Stimulated activated CD4-positive, alpha-beta T cell treated with anti-CD3 and anti-CD28 coated beads, Interleukin-4, amount 100 ng/mL, for 48 hours (primary cell): ENCODE data around the gene NKX1-1.
"Not testable (repeated sequence)": the region's sequence is repeated elsewhere in the genome, so short reads cannot be mapped to it uniquely, and the experiment has no call there.

Experiments used
- DNase-seq, 2 donors: peaks; one replicate each; pipeline ENCODE4 v3.0.0-alpha.2; 2020; ENCODE audit warnings: low read depth in 2 of 2

The NKX1-1 gene

GRCh38 chr4:1406394-1406980 is at the start of gene NKX1-1:
Gene NKX1-1, minus strand, starts transcription at chr4:1406442. Its CDS starts 0 bp downstream, at chr4:1406442.
- DNase-seq: no peak

DNA sequence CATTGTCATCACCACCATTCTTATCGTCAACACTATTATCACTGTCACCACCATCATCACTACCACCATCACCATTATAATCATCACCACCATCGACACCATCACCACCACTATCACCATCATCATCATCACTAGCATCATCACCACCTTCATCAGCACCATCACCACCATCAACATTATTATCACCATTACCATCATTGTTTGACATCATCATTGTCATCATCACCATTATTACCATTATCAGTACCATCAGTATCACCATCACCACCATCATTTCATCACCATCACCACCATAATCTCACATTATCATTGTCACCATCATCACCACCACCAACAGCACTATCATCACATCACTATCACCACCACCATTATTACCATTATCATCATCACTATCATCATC is 47.5 kb upstream of the NKX1-1 start:
- DNase-seq: no peak

- no peak for DNase-seq
These were observed 46.3 kb upstream of the NKX1-1 start for GRCh38 chr4:1452431-1453051.

DNA sequence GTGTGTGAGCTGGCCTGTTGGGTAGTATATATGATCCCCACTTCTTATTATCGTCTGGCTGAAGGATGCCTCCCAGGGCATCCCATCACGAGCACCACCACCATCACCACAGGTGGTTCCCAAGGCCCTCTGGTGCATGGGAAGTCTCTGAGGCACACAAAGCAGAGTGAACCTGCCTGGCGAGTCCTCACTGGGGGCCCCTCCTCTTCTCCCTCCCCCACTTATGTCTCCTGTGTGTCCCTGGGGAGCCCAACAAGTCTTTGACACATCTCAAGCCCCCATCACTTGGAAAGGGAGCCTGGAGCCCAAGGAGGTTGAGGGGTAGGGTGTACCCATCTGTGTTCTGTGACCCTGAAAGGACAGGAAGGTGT is 45.5 kb upstream of the NKX1-1 start:
- DNase-seq: no peak

DNA sequence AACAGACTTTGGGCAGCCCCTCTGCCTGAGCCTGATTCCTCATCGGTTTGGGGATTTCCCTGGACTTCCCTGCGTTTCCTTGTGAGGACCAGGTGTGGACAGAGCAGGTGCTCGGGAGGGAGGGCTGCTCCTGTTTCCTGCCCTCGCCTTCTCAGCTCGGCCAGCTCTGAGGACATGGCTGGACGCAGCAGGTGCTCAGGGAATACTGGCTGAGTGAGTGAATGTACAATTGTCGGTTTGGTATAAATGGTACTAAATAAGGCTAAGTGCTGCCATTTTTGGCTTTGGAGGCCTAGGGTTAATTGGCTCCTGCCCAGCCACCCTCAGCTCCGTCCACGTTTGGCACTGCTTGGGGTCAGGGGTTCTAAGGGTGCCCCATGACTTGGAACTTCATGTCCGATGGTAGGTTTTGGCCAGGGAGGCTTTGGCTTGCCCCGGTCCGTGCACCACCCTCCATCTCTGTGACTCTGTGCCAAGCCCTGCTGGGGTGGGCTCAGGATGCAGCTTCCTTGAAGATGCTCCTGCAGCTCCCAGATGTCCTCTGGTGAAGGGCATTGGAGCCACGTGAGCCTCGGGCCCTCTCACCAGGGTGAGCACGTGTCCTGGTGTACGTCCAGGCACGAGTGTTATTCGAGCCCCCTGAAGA is 45.0 kb upstream of the NKX1-1 start:
- no peak for DNase-seq

- DNase-seq: no peak
These were observed 43.8 kb upstream of the NKX1-1 start for GRCh38 chr4:1449833-1450741.

DNA sequence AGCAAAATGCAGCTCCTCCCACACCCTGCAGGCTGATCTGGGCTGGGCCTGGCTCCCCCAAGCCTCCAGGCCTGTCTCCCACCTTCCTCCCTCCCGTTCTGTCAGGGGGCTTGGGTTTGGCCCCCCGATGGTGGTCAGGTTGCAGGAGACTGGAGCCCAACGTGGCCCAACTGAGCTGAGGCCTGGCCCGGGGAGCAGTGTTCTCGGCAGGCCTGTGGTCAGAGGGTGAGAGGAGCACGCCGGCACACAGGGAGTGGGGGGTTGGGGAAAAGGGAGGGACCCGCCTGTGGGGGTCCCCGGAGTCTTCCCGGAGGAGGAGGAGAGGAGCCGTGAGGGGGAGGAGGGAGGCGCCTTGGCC is 43.2 kb upstream of the NKX1-1 start:
- DNase-seq: no peak

DNA sequence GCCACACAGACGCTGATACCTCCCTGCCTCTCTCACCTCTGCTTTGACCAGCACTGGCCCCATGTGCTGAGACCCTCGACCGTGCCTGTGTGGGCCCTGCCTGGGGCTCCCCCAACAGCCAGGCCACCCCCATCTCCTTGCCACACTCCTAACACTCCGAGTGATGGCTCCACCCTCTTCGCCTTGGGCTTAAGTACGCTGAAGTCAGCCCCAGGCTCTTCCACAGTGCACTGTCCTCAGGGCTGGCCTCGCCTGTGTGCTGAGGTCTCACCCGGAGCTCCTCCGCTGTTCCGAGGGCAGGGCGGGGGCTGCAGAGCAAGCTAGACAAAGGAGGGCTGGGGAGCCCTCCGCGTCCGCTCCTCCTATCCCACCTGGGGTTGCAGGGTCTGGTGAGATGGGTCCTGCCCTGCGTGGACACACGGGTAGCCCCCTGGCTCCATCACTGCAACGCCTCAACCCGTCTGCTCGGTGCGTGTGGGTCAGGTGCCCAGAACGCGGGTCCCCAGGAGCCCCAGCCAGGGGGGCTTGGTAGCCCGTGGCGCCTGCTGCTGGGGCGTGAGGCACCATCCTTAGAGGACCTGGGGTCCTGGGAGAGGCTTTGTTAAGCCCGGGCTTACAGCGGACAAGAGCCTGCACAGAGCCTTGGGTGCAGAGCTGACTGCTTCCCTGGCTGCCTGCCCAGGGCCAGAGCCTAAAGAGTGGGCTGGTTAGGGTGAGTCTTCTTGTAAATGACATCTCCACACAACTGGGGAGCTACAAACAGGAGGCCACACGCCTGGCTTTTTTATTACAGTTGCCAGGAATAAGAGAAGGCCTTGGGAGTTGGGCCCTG is 42.6 kb upstream of the NKX1-1 start:
- no peak for DNase-seq

DNA sequence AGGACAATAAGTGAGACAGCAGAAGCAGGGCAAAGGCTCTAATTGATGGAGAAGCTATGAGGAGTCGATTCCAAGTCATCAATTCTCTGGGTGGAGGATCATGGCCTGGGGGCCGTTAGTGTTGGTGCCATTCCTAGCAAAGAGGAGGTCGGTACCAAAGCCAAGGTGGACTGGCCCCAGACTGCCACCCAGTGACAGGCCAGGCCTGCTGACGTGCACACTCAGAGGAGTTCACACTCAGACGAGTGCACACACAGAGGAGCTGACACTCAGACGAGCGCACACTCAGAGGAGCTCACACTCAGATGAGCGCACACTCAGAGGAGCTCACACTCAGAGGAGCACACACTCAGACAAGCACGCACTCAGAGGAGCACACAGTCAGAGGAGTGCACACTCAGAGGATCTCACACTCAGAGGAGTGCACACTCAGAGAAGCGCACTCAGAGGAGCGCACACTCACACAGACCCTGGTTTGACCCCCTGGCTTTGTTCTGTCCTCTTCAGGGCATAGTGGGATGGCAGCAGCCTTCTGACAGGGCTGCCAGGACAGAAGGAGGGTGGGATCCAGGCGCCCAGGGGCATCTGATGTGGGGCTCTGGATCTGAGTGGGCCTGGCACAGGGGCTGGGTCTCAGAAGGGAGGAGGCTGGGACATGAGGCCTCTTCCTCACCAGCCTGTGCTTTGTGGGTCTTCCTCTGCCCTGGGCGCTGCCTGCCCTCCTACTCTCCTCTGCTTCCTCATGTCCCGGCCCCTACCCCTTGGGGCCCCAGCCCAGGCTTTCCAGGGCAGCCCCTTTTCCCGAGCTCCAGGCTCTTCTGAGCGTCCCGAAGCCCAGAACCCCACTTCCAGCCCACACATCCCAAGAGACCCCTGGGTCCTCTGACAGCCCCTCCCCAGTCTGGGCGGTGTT is 41.7 kb upstream of the NKX1-1 start:
- no peak for DNase-seq

- no peak for DNase-seq
These were observed 40.5 kb upstream of the NKX1-1 start for GRCh38 chr4:1446502-1447386.

DNA sequence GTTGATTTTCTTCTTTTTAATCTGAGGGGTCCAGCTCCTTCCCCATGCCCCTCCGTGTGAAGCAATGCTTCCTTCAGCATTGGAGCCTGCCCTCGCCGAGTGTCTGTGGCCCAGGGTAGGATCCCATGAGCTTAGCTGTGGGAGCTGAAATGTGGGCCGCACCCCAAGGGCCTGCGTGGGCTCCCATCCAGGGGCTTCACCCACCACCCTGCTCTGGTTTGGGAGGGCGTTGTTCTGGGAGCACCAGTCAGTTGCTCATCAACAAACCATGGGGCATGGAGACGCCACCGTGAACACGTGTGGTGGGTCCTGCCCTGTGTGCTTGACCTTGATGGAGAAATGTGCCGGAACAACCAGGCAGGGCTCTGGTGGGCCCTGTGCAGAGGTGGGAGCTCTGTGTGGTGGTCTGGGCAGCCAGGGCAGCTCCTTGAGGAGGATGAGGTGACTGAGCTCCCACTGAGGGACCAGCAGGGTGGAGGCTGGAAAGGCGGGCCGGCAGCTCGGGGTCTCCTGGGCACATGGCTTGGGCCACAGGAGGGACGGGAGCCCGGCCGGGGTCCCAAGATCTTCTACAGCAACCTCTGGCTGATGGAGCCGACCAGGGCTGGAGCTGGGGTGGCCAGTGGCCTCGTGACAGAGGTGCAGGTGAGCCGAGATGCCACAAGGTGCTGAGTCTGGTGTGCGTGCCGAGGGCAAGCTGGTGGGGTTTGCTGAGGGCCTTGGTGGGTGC is 39.6 kb upstream of the NKX1-1 start:
- no peak for DNase-seq

DNA sequence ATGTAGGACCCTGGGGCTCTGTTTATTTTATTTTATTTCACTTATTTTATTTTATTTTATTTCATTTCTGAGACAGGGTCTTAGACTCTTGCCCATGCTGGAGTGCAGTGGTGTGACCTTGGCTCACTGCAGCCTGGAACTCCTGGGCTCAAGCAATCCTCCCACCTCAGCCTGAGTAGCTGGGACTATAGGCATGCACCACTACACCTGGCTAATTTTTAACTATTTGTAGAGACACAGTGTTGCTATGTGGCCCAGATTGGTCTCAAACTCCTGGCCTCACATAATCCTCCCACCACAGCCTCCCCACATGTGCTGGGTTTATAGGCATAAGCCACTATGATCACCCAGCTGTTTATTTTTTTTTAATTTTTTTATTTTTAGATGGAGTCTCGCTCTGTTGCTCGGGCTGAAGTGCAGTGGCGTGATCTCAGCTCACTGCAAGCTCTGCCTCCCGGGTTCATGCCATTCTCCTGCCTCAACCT is 37.5 kb upstream of the NKX1-1 start:
- DNase-seq: not testable (repeated sequence)

DNA sequence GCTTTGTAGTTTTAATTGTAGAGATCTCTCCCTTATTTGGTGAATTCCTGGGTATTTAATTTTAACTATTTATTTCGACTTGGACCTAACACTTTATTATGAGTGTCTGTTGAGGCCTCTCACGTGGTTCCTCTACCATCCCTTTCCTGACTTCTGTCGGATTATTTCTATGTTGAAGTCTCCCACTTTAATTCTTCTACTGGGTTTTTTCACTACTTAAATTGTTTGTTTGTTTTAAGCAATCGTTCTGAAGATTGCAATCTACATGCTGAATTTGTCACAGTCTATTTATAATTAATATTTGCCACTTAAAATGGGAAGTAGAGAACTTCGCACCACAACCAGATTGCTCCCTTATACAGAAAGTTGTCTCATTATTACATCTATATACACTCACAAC is 20.8 kb upstream of the NKX1-1 start:
- no peak for DNase-seq

DNA sequence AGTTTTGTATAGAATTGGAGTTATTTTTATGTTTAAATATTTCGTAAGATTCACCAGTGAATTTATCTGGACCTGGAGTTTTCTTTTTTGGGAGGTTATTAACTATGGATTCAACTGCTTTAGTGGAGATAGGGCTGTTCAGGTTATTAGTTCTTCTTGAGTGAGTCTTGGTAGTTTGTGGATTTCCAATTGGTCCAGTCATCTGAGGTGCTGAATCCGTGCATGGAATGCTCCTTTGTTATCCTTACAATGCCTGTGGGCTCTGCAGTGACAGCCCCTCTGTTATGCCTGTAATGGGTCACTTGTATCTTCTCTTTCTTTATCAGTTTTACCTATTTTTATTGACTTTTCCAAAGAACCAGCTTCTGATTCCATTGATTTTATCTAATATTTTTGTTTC is 15.4 kb upstream of the NKX1-1 start:
- DNase-seq: no peak

DNA sequence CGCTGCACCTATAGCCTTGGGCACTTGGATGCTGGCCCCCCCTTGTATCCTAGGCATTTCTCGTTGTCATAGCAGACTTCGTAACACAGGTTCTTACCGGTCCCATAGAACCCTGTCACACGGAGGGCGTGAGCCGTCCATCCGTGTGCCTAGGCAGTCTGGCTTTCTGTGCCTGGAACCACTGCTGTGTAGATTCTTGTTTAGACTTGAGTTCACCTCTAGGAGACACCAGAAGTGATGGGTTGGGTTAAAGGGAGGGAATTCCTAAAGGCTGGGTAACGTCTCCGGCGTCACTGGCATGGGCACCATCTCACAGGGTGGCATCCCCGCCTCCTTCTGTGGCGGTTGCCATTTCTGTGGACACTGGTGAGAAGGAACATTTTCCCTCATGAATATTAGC is 13.5 kb upstream of the NKX1-1 start:
- DNase-seq: no peak

GRCh38 chr4:1418494-1419285 is 12.4 kb upstream of the NKX1-1 start:
- no peak for DNase-seq

DNA sequence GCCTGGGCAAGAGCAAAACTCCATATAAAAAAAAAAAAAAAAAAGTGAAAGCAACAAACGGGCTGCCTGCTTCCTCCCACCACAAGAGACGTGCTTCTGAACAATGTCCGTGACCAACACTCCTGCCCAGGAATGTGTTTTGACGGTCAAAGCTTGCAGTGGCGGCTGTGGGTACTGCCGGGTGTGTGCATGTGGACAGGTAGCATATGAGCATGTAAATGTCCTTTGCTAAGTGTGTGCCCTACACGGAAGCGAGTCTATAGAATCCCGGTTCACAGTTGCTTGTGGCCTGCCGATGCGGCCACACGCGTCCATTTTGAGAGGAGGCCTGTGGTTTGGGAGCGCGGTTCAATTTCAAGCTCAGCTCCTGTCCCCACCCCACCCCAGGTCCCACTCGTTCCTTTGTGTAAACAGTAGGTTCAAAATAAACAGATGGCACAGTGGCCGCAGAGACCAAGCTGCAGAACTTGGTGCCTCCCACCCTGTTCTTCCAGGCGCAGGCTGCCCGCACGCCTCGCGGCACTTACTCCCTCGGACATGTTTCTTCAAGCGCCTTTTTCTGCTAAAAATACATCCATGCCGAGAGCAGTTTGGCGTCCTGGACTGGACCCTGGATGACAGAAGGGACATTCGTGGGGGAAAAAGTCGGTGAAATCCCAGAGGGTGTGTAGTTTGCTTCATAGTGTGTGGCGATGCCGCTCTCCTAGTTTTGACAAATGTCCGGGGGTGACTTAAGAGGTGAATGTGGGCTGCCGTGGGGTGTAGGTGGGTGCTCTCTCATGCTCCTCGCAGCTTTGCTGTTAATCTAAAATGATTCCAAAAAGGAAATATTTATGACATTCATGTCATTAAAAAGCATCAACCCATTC is 11.5 kb upstream of the NKX1-1 start:
- DNase-seq: no peak
